HG02571 (cell line): Measurements from ENCODE around the gene WDFY3.

Experiments
- ATAC-seq: cut with Tn5 transposase; IDR thresholded peaks from one replicate; pipeline ENCODE4 v1.9.1; 2021; ENCODE audit warnings: mild to moderate bottlenecking, moderate library complexity; ENCODE audit not compliant: unreplicated experiment

Gene WDFY3

GRCh38 chr4:84634961-84635360, 331.5 kb downstream of the WDFY3 start:
- ATAC-seq: no peak

GRCh38 chr4:84632092-84632491, 334.4 kb downstream of the WDFY3 start:
- no peak for ATAC-seq

GRCh38 chr4:84631573-84631972, 334.9 kb downstream of the WDFY3 start:
- ATAC-seq: no peak

GRCh38 chr4:84626673-84627072, 339.8 kb downstream of the WDFY3 start:
- ATAC-seq: no peak

GRCh38 chr4:84623661-84624060, 342.8 kb downstream of the WDFY3 start:
- no peak for ATAC-seq

- no peak for ATAC-seq
These were observed 343.5 kb downstream of the WDFY3 start for GRCh38 chr4:84622959-84623358.
